ENCODE measurements around the gene JAK1. TPM values are rescaled to one million over a fixed set of nuclear protein-coding genes. Genes with fewer than 3 reads are reported as not detected.
A peak's percentile ranks its signal among the peaks of the same experiment; 100 is the strongest.

Gene JAK1
- total RNA-seq, 3 donors from 2014 or later (not counting 1 experiment from before 2014, with no cell fraction given), result 507 to 626 (median 526) TPM

DNA sequence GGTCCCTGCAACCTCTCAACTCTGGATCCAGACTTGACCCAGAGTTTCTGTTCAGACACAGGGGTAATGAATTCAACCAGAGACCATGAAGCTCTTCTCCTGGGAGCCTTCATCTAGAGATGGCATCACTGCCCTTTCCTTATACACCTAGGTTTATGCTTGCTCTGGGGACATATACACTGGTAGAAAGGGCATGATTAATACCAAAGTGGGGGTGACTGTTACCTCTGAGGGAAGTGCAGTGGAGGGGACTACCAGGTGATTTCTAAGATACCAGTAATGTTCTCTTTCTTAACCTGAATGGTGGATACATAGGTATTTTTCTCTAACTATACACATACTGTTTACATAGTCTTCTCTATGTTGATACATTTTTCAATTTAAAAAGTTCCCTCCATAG is 48.4 kb downstream of the JAK1 start:
- H3K9me3 Mint-ChIP-seq, result no peaks in the 10 kb centered on the region
- no peaks in the 10 kb centered on the region for H3K36me3 ChIP-seq (ENCODE audit: control insufficient read depth, insufficient read depth, low read length)
- peak overlapping the region; percentile 17 for H3K27ac ChIP-seq (ENCODE audit: low read length)
- peak overlapping the region; percentile 72 for H3K4me3 Mint-ChIP-seq
- H3K36me3 Mint-ChIP-seq, result no peaks in the 10 kb centered on the region
- intact Hi-C loops (cut with micrococcal nuclease), result no loop called here
- H3K4me1 Mint-ChIP-seq, result peaks cover 94 to 95% of the 10 kb centered on the region in 2 donors
- ATAC-seq (no peak), DNase-seq (no peak)
- H3K27me3 Mint-ChIP-seq (ENCODE audit: low read depth in 2 of 2), result no peaks in the 10 kb centered on the region
- peaks cover 66% of the 10 kb centered on the region for H3K4me1 ChIP-seq (ENCODE audit: control insufficient read depth, insufficient read depth, low read length)
- H3K27me3 ChIP-seq (ENCODE audit: control insufficient read depth, insufficient read depth, low read length), result no peaks in the 10 kb centered on the region
- no peaks in the 10 kb centered on the region for H3K9me3 ChIP-seq (ENCODE audit: control insufficient read depth, insufficient read depth, low read length)
- TF ChIP-seq, protein P1, sequence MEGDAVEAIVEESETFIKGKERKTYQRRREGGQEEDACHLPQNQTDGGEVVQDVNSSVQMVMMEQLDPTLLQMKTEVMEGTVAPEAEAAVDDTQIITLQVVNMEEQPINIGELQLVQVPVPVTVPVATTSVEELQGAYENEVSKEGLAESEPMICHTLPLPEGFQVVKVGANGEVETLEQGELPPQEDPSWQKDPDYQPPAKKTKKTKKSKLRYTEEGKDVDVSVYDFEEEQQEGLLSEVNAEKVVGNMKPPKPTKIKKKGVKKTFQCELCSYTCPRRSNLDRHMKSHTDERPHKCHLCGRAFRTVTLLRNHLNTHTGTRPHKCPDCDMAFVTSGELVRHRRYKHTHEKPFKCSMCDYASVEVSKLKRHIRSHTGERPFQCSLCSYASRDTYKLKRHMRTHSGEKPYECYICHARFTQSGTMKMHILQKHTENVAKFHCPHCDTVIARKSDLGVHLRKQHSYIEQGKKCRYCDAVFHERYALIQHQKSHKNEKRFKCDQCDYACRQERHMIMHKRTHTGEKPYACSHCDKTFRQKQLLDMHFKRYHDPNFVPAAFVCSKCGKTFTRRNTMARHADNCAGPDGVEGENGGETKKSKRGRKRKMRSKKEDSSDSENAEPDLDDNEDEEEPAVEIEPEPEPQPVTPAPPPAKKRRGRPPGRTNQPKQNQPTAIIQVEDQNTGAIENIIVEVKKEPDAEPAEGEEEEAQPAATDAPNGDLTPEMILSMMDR (IDR thresholded peaks at IDR 0.05), result no peak
- H3K4me3 ChIP-seq (ENCODE audit: low read length), result no peak overlapping the region
- H3K27ac Mint-ChIP-seq, result peak overlapping the region; percentile 84 to 93

DNA sequence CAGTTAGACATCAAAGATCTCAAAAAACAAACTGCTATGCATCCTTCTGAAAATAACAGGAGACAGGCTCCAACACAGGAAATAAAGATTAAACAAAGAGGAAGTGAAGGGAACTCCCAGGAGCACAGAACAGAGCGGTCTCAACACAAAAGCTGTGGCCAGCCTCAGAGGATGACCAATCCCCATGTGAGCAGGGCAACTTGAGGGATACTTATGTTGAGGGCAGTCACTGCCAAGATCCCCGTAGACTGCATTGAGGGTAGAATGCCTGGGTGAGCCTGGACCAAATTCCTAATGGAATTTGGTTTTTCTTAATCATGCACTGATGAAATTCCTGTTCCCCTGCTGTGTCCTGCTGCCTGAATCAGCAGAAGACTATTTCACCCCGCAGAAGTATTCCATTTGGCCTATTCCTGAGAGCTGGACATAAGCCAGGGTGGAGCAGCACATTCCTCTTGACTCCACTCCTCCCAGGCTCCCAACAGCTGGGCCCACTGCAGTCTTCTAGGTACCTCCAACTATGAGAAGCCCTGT is 49.0 kb downstream of the JAK1 start:
- H3K4me3 ChIP-seq (ENCODE audit: low read length), result no peak overlapping the region
- no peaks in the 10 kb centered on the region for H3K36me3 ChIP-seq (ENCODE audit: control insufficient read depth, insufficient read depth, low read length)
- Mint-ChIP-seq H3K27me3 (ENCODE audit: low read depth in 2 of 2) (no peaks in the 10 kb centered on the region), H3K4me3 (peak overlapping the region; percentile 72), H3K9me3 (no peaks in the 10 kb centered on the region), H3K36me3 (no peaks in the 10 kb centered on the region), H3K4me1 (peaks cover 94 to 95% of the 10 kb centered on the region in 2 donors), H3K27ac (peak overlapping the region; percentile 84 to 93)
- peak overlapping the region; percentile 17 for H3K27ac ChIP-seq (ENCODE audit: low read length)
- H3K4me1 ChIP-seq (ENCODE audit: control insufficient read depth, insufficient read depth, low read length), result peaks cover 64% of the 10 kb centered on the region
- DNase-seq, result no peak
- TF ChIP-seq, protein P1 (IDR thresholded peaks at IDR 0.05), result no peak
- no peaks in the 10 kb centered on the region for H3K9me3 ChIP-seq (ENCODE audit: control insufficient read depth, insufficient read depth, low read length)
- intact Hi-C loops (cut with micrococcal nuclease), result no loop called here
- WGBS (ENCODE audit: insufficient coverage), result 48% methylated on average over 3 of the region's 3 CpGs
- no peaks in the 10 kb centered on the region for H3K27me3 ChIP-seq (ENCODE audit: control insufficient read depth, insufficient read depth, low read length)
- ATAC-seq, result peak; percentile 11 to 45 (median 13)

DNA sequence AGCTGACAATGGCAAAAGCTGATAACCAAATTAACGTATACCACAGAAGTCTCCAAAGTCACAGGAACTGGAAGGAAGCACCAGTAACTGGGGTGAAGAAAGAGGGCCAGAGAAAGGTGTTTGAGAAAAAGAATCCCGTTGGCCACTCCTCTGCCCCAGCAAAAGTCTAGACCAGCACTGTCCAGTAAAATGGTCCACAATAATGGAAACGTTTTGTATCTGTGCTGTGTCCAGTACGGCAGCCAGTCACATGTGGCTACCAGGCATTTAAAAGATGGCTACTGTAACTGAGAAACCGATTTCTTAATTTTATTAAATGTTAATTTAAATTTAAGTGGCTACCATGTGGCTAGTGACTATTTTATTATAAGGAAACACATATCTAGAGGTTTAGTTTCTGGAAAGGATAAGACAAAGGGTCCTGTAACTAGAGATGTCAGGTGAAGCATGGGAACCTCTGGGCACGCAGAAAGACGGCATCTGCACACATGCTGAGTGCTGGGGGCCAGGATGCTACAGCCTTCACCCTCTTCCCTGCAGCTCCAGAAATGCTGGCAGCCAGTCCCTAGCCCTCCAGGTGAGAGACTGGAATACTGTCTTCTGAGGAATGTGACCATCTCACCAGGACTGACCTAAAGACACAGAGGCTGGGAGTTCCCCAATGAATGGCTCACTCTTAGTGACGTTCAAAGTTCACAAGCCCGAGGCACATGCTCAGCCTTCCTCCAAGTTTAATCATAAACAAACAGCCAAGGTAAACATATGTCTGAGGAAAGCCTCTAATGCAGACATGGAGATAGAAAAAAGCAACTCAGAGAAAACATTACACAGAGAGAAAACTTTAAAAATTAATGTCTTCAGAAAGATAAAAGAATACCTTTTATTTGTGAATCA is 50.7 kb downstream of the JAK1 start:
- Histone ChIP-seq H3K9me3 (ENCODE audit: control insufficient read depth, insufficient read depth, low read length) (no peaks in the 10 kb centered on the region), H3K27me3 (ENCODE audit: control insufficient read depth, insufficient read depth, low read length) (no peaks in the 10 kb centered on the region), H3K27ac (ENCODE audit: low read length) (no peak overlapping the region), H3K4me3 (ENCODE audit: low read length) (no peak overlapping the region), H3K36me3 (ENCODE audit: control insufficient read depth, insufficient read depth, low read length) (no peaks in the 10 kb centered on the region), H3K4me1 (ENCODE audit: control insufficient read depth, insufficient read depth, low read length) (peaks cover 58% of the 10 kb centered on the region)
- DNase-seq (no peak), ATAC-seq (peak; percentile 48 to 63 (median 59))
- no peaks in the 10 kb centered on the region for H3K9me3 Mint-ChIP-seq
- peak overlapping the region; percentile 84 to 93 for H3K27ac Mint-ChIP-seq
- peaks cover 94 to 95% of the 10 kb centered on the region in 2 donors for H3K4me1 Mint-ChIP-seq
- intact Hi-C loops (cut with micrococcal nuclease), result loop anchor here (1.0 to 2.0 kb wide), 2 partner anchors 9 to 15 kb away; no protein-coding TSS in a partner anchor
- H3K27me3 Mint-ChIP-seq (ENCODE audit: low read depth in 2 of 2), result no peaks in the 10 kb centered on the region
- peak overlapping the region; percentile 71 for H3K4me3 Mint-ChIP-seq
- TF ChIP-seq, protein P1 (IDR thresholded peaks at IDR 0.05), result no peak
- WGBS (ENCODE audit: insufficient coverage), result 50% methylated on average over 8 of the region's 9 CpGs
- no peaks in the 10 kb centered on the region for H3K36me3 Mint-ChIP-seq
